Upper lobe of left lung (tissue), 6 donors: ENCODE results near the gene FNDC8. TPM values are rescaled to one million over a fixed set of nuclear protein-coding genes. Genes with fewer than 3 reads are reported as not detected.

Experiments used
- ATAC-seq, 2 donors: fragments of 200-7000 bp; cut with Tn5 transposase; one replicate each; pipeline ENCODE4 v1.9.1; 2022; ENCODE audit warnings: mild to moderate bottlenecking in 2 of 2, moderate library complexity in 2 of 2; ENCODE audit not compliant: low FRiP score in 2 of 2
- DNase-seq, 2 donors: peaks; one replicate each; pipeline ENCODE4 v3.0.0-alpha.2; 2019 to 2020
- H3K27ac ChIP-seq, 4 donors: fragments of 200-600 bp; sonication (generic); one replicate each; pipeline ENCODE4 v1.5.1; 2016 to 2019
- H3K27me3 ChIP-seq, 4 donors: fragments of 200-600 bp; sonication (generic); one replicate each; pipeline ENCODE4 v1.5.1; 2017 to 2019
- H3K36me3 ChIP-seq, 4 donors: fragments of 200-600 bp; sonication (generic); one replicate each; pipeline ENCODE4 v1.5.1; 2016 to 2019
- H3K4me1 ChIP-seq, 4 donors: fragments of 200-600 bp; sonication (generic); one replicate each; pipeline ENCODE4 v1.5.1; 2018 to 2019
- H3K4me3 ChIP-seq, 4 donors: fragments of 200-600 bp; sonication (generic); one replicate each; pipeline ENCODE4 v1.5.1; 2017 to 2019; ENCODE audit warnings: mild to moderate bottlenecking in 2 of 4, moderate library complexity in 1 of 4
- H3K9me3 ChIP-seq, 4 donors: fragments of 200-600 bp; sonication (generic); one replicate each; pipeline ENCODE4 v1.5.1; 2018 to 2019
- CTCF ChIP-seq, 6 experiments: fragments of 450-650 bp in 4 of 6; fragments of 200-600 bp in 2 of 6; sonication (generic) in 2 of 6; IDR thresholded peaks; one replicate each; pipeline ENCODE4 v1.5.1; 2016 to 2019; ENCODE audit warnings: antibody characterized with exemption in 6 of 6
- EP300 ChIP-seq, 4 donors: sonication (generic); formaldehyde crosslinking; IDR thresholded peaks; one replicate each; pipeline ENCODE4 v1.5.1; 2017; ENCODE audit warnings: antibody characterized with exemption in 4 of 4, control low read depth in 2 of 4
- POLR2A ChIP-seq, 4 donors: fragments of 450-650 bp; IDR thresholded peaks; one replicate each; pipeline ENCODE4 v1.5.1; 2016 to 2017; ENCODE audit warnings: antibody characterized with exemption in 4 of 4, mild to moderate bottlenecking in 2 of 4
- POLR2AphosphoS5 ChIP-seq, 2 donors: sonication (generic); formaldehyde crosslinking; IDR thresholded peaks; one replicate each; pipeline ENCODE4 v1.5.1; 2017; ENCODE audit warnings: antibody characterized with exemption in 2 of 2
- WGBS, 2 donors: methylation state at CpG; one replicate each; pipeline ENCODE4 v1.1.5; 2017 to 2018; 5-methylcytosine and 5-hydroxymethylcytosine counted together
- total RNA-seq, 6 donors: library from RNA; depleted of rRNA in 4 of 6; stranded (reverse); fragments of >200 nt in 4 of 6; gene quantifications; one replicate each; pipeline versions ENCODE4 v1.1.0 to v1.2.1, GENCODE V29; 2016 to 2021
- donor health status: DM: no; HTN: no; CAD: no; lungs with moderate emphysema.
- donor health status: DM: no; HTN: yes; CAD: no; lungs with severe emphysema.

Gene FNDC8
- total RNA-seq, 6 donors from 2014 or later, result not detected

- H3K27me3 ChIP-seq, result no peaks in the 10 kb centered on the region
- DNase-seq, result no peak
- no peak overlapping the region for H3K4me3 ChIP-seq
- H3K36me3 ChIP-seq, result no peaks in the 10 kb centered on the region
- WGBS, 2 donors, result 82 to 86% methylated on average over 12 of the region's 12 CpGs
- no peak for TF ChIP-seq CTCF (IDR thresholded peaks at IDR 0.05)
- no peak for TF ChIP-seq EP300 (IDR thresholded peaks at IDR 0.05)
- no peak for TF ChIP-seq POLR2AphosphoS5 (IDR thresholded peaks at IDR 0.05)
- no peak for TF ChIP-seq POLR2A (IDR thresholded peaks at IDR 0.05)
- peaks cover 14 to 29% (median 16%) of the 10 kb centered on the region in 4 donors for H3K4me1 ChIP-seq
- no peak overlapping the region for H3K27ac ChIP-seq
- H3K9me3 ChIP-seq, result no peaks in the 10 kb centered on the region
- no peak for ATAC-seq
Measured at GRCh38 chr17:35116845-35117244, 4.6 kb upstream of the FNDC8 start.

GRCh38 chr17:35117984-35118383, 3.4 kb upstream of the FNDC8 start:
- peaks cover 14 to 29% (median 16%) of the 10 kb centered on the region in 4 donors for H3K4me1 ChIP-seq
- H3K27ac ChIP-seq, result no peak overlapping the region
- H3K9me3 ChIP-seq, result no peaks in the 10 kb centered on the region
- no peak overlapping the region for H3K4me3 ChIP-seq
- no peaks in the 10 kb centered on the region for H3K36me3 ChIP-seq
- no peaks in the 10 kb centered on the region for H3K27me3 ChIP-seq
- no peak for ATAC-seq
- DNase-seq, result no peak
- TF ChIP-seq POLR2A (IDR thresholded peaks at IDR 0.05) (no peak), EP300 (IDR thresholded peaks at IDR 0.05) (no peak), CTCF (IDR thresholded peaks at IDR 0.05) (no peak), POLR2AphosphoS5 (IDR thresholded peaks at IDR 0.05) (no peak)

- H3K36me3 ChIP-seq, result no peaks in the 10 kb centered on the region
- H3K27me3 ChIP-seq, result no peaks in the 10 kb centered on the region
- peak; percentile 93 to 99 for ATAC-seq
- H3K4me3 ChIP-seq, result peak within 1 kb of the TSS; percentile 60 to 88 (median 74)
- peaks cover 14 to 29% (median 16%) of the 10 kb centered on the region in 4 donors for H3K4me1 ChIP-seq
- peak within 1 kb of the TSS; percentile 71 to 90 (median 82) for H3K27ac ChIP-seq
- peak; percentile 80 to 96 for DNase-seq
- H3K9me3 ChIP-seq, result no peaks in the 10 kb centered on the region
- 1 to 2% methylated on average over 42 to 72 of the region's 72 CpGs for WGBS, 2 donors
- peak in 2 of 4 donors; percentile 34 to 57 for TF ChIP-seq POLR2A (IDR thresholded peaks at IDR 0.05)
- peak; percentile 94 to 100 (median 99) for TF ChIP-seq CTCF (IDR thresholded peaks at IDR 0.05)
- no peak for TF ChIP-seq POLR2AphosphoS5 (IDR thresholded peaks at IDR 0.05)
Measured at GRCh38 chr17:35119370-35120165, 1.8 kb upstream of the FNDC8 start, which contains the start of gene RAD51D. Gene RAD51D, minus strand, starts transcription at chr17:35119860. Its CDS starts 247 bp downstream, at chr17:35119613.

GRCh38 chr17:35127751-35128514, 6.5 kb downstream of the FNDC8 start:
- Histone ChIP-seq H3K4me1 (peaks cover 0 to 13% (median 3%) of the 10 kb centered on the region in 4 donors), H3K9me3 (no peaks in the 10 kb centered on the region), H3K36me3 (peaks cover 0 to 20% (median 14%) of the 10 kb centered on the region in 4 donors), H3K27me3 (no peaks in the 10 kb centered on the region), H3K4me3 (no peak overlapping the region), H3K27ac (peak overlapping the region in 3 of 4 donors; percentile 28 to 35 (median 29))
- no peak for DNase-seq
- ATAC-seq, result peak; percentile 54 to 69
- peak; percentile 34 to 59 for TF ChIP-seq POLR2AphosphoS5 (IDR thresholded peaks at IDR 0.05)
- TF ChIP-seq POLR2A (IDR thresholded peaks at IDR 0.05), result no peak
- 63 to 74% methylated on average over 10 to 11 of the region's 11 CpGs for WGBS, 2 donors
